Epithelial cell of esophagus (primary cell): ENCODE measurements around the gene CYP26B1.

ENCODE experiments used
- DNase-seq: peaks from one replicate; pipeline ENCODE4 v3.0.0; 2010; ENCODE audit warnings: low read depth
- H3K4me3 ChIP-seq: 2 replicates; pipeline ENCODE4 v1.5.1; 2011; ENCODE audit warnings: mild to moderate bottlenecking, low read length, control low read depth
- CTCF ChIP-seq: IDR thresholded peaks from 2 replicates; pipeline ENCODE4 v1.5.1; 2011; ENCODE audit warnings: low read depth, mild to moderate bottlenecking, low read length, control low read depth, inconsistent platforms; ENCODE audit not compliant: insufficient read depth; ENCODE audit errors: missing control alignments

The CYP26B1 gene

GRCh38 chr2:72108121-72108520 is 39.5 kb downstream of the CYP26B1 start:
- no peak overlapping the region for H3K4me3 ChIP-seq
- DNase-seq: peak; percentile 94
- TF ChIP-seq CTCF: no peak

GRCh38 chr2:72106978-72107377 is 40.7 kb downstream of the CYP26B1 start:
- peak; percentile 58 for DNase-seq
- TF ChIP-seq CTCF: no peak
- no peak overlapping the region for H3K4me3 ChIP-seq

GRCh38 chr2:72104821-72105588 is 42.7 kb downstream of the CYP26B1 start:
- TF ChIP-seq CTCF: no peak
- H3K4me3 ChIP-seq: no peak overlapping the region
- DNase-seq: no peak

GRCh38 chr2:72103690-72104089 is 44.0 kb downstream of the CYP26B1 start:
- no peak for TF ChIP-seq CTCF
- no peak for DNase-seq
- no peak overlapping the region for H3K4me3 ChIP-seq

GRCh38 chr2:72103161-72103560 is 44.5 kb downstream of the CYP26B1 start:
- TF ChIP-seq CTCF: no peak
- DNase-seq: no peak
- H3K4me3 ChIP-seq: no peak overlapping the region

DNA sequence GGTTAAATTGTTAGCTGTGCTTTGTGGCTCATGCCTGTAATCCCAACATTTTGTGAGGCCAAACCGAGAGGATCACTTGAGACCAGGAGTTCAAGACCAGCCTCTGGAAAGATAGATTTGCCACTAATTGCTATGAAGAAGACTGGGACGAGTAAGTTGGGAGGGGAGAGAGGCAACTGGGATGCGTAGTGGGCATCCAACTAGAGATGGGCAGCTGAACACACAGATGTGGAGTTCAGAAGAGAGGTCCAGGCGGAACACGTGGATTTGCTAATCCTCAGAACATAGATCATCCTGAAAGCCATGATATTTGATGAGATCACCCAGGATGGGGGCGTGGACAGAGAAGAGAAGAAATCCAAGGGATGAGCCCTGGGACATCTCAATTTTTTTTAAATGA is 48.7 kb downstream of the CYP26B1 start:
- no peak overlapping the region for H3K4me3 ChIP-seq
- TF ChIP-seq CTCF: no peak
- no peak for DNase-seq

DNA sequence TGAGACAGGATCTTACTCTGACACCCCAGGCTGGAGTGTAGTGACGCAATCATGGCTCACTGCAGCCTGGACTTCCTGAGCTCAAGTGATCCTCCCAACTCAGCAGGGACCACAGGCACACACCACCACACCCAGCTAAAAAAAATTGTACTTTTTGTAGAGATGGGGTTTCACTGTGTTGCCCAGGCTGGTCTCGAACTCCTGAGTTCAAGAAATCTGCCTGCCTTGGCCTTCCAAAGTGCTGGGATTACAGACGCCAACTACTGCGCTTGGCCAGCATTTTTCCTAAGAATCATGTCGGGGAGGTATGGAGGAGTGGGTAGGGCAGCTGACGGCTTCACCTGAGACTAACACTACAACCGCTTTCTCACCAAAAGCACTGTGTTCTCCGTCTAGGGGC is 50.4 kb downstream of the CYP26B1 start:
- H3K4me3 ChIP-seq: no peak overlapping the region
- TF ChIP-seq CTCF: no peak
- peak; percentile 24 for DNase-seq
